ENCODE measurements around the gene CD9. TPM values are rescaled to one million over a fixed set of nuclear protein-coding genes. Genes with fewer than 3 reads are reported as not detected.

Gene CD9
- total and polyA plus RNA-seq, 2 of the 8 experiments (the other 6 are each of a cell fraction or from before 2014, with no cell fraction given), result 168 to 319 TPM

GRCh38 chr12:6205144-6205539, 4.9 kb downstream of the CD9 start (continued):
- no peak for TF ChIP-seq POLR2AphosphoS5 (IDR thresholded peaks at IDR 0.05; ENCODE audit: low read depth, low read length)
- TF ChIP-seq, protein P1, sequence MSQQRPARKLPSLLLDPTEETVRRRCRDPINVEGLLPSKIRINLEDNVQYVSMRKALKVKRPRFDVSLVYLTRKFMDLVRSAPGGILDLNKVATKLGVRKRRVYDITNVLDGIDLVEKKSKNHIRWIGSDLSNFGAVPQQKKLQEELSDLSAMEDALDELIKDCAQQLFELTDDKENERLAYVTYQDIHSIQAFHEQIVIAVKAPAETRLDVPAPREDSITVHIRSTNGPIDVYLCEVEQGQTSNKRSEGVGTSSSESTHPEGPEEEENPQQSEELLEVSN (IDR thresholded peaks at IDR 0.05), result peak; percentile 65; the same call in 1 of the 2 replicates
- no peak for TF ChIP-seq GTF2F1 (IDR thresholded peaks at IDR 0.05; ENCODE audit: borderline replicate concordance, low read depth, low read length)
- no peak for TF ChIP-seq BRCA1 (IDR thresholded peaks at IDR 0.05; ENCODE audit: low read depth, low read length)
- TF ChIP-seq YY1 (IDR thresholded peaks at IDR 0.05; ENCODE audit: low read depth, low read length), result no peak
- no peak for TF ChIP-seq CHD1 (IDR thresholded peaks at IDR 0.05; ENCODE audit: low read depth, low read length)
- TF ChIP-seq CBX5 (IDR thresholded peaks at IDR 0.05; ENCODE audit: low read depth, low read length), result no peak
- TF ChIP-seq, protein P2, sequence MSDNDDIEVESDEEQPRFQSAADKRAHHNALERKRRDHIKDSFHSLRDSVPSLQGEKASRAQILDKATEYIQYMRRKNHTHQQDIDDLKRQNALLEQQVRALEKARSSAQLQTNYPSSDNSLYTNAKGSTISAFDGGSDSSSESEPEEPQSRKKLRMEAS (IDR thresholded peaks at IDR 0.05), result peak; percentile 80
- no peak for TF ChIP-seq ATF3 (IDR thresholded peaks at IDR 0.05; ENCODE audit: insufficient read depth, low read depth, low read length)
- 0 out of 2 replicates have a peak, but pooled peaks have one; percentile 24 for TF ChIP-seq CHD2 (IDR thresholded peaks at IDR 0.05; ENCODE audit: low read length)
- TF ChIP-seq ASH2L (IDR thresholded peaks at IDR 0.05; ENCODE audit: low read length), result peak; percentile 81
- TF ChIP-seq JUND (IDR thresholded peaks at IDR 0.05; ENCODE audit: low read length), result no peak
- no peak for TF ChIP-seq SIRT6 (IDR thresholded peaks at IDR 0.05; ENCODE audit: low read length)
- TF ChIP-seq KDM1A (IDR thresholded peaks at IDR 0.05; ENCODE audit: borderline replicate concordance, low read length), result no peak
- no peak for TF ChIP-seq RXRA (IDR thresholded peaks at IDR 0.05; ENCODE audit: insufficient read depth, low read depth, low read length)

Measured in H1 (cell line).